ENCODE results near the gene ZBED1.
"Not testable (repeated sequence)": the region's sequence is repeated elsewhere in the genome, so short reads cannot be mapped to it uniquely, and the experiment has no call there.

The ZBED1 gene

GRCh38 chrX:2520539-2520938 is 19.8 kb upstream of the ZBED1 start:
- no peak for DNase-seq (ENCODE audit: low spot score)
- TF ChIP-seq CTCF (IDR thresholded peaks at IDR 0.05), result no peak
- Histone ChIP-seq H3K4me3 (no peak overlapping the region), H3K27ac (no peak overlapping the region)

GRCh38 chrX:2519638-2520037 is 18.9 kb upstream of the ZBED1 start:
- H3K4me3 ChIP-seq; H3K27ac ChIP-seq; DNase-seq (ENCODE audit: low spot score): not testable (repeated sequence)

GRCh38 chrX:2517055-2517454 is 16.3 kb upstream of the ZBED1 start:
- DNase-seq (ENCODE audit: low spot score), result no peak
- no peak overlapping the region for H3K4me3 ChIP-seq
- no peak for TF ChIP-seq CTCF (IDR thresholded peaks at IDR 0.05)

GRCh38 chrX:2516623-2517022 is 15.8 kb upstream of the ZBED1 start:
- TF ChIP-seq CTCF (IDR thresholded peaks at IDR 0.05), result no peak
- Histone ChIP-seq H3K27ac (no peak overlapping the region), H3K4me3 (no peak overlapping the region)
- no peak for DNase-seq (ENCODE audit: low spot score)

More at GRCh38 chrX:2517055-2517454, 16.3 kb upstream of the ZBED1 start:
- H3K27ac ChIP-seq, result no peak overlapping the region

GRCh38 chrX:2514131-2514530 is 13.4 kb upstream of the ZBED1 start:
- DNase-seq (ENCODE audit: low spot score), result peak; percentile 3
- TF ChIP-seq CTCF (IDR thresholded peaks at IDR 0.05), result no peak
- H3K4me3 ChIP-seq, result no peak overlapping the region
- no peak overlapping the region for H3K27ac ChIP-seq

GRCh38 chrX:2513121-2513664 is 12.4 kb upstream of the ZBED1 start:
- TF ChIP-seq CTCF (IDR thresholded peaks at IDR 0.05), result no peak
- H3K4me3 ChIP-seq, result no peak overlapping the region

GRCh38 chrX:2512501-2512900 is 11.7 kb upstream of the ZBED1 start:
- H3K27ac ChIP-seq, result no peak overlapping the region
- no peak overlapping the region for H3K4me3 ChIP-seq
- no peak for TF ChIP-seq CTCF (IDR thresholded peaks at IDR 0.05)
- no peak for DNase-seq (ENCODE audit: low spot score)

More at GRCh38 chrX:2513121-2513664, 12.4 kb upstream of the ZBED1 start:
- DNase-seq (ENCODE audit: low spot score), result peak; percentile 21
- H3K27ac ChIP-seq, result no peak overlapping the region

- no peak overlapping the region for H3K27ac ChIP-seq
- H3K4me3 ChIP-seq, result no peak overlapping the region
- DNase-seq (ENCODE audit: low spot score), result peak; percentile 35
- no peak for TF ChIP-seq CTCF (IDR thresholded peaks at IDR 0.05)
These were observed 10.6 kb upstream of the ZBED1 start for GRCh38 chrX:2511326-2511725.
